Right lung (tissue), 5 donors: Measurements from ENCODE around the gene THSD4. TPM values are rescaled to one million over a fixed set of nuclear protein-coding genes. Genes with fewer than 3 reads are reported as not detected.
"Not testable (repeated sequence)": the region's sequence is repeated elsewhere in the genome, so short reads cannot be mapped to it uniquely, and the experiment has no call there.

Experiments
- DNase-seq, 2 donors: peaks; one replicate each; pipeline ENCODE4 v3.0.0-alpha.2; 2013
- polyA plus RNA-seq, 5 donors: library from polyadenylated mRNA; unstranded; fragments of 120-200 nt; gene quantifications; one replicate each; pipeline versions ENCODE4 v1.2.1 to v1.2.3, GENCODE V29; 2013; ENCODE audit warnings: inconsistent platforms in 1 of 5, low replicate concordance in 1 of 5; ENCODE audit not compliant: insufficient read length in 5 of 5, insufficient read depth in 1 of 5

The THSD4 gene
- polyA plus RNA-seq, 5 donors, result 14.0 to 27.2 (median 17.1) TPM

DNA sequence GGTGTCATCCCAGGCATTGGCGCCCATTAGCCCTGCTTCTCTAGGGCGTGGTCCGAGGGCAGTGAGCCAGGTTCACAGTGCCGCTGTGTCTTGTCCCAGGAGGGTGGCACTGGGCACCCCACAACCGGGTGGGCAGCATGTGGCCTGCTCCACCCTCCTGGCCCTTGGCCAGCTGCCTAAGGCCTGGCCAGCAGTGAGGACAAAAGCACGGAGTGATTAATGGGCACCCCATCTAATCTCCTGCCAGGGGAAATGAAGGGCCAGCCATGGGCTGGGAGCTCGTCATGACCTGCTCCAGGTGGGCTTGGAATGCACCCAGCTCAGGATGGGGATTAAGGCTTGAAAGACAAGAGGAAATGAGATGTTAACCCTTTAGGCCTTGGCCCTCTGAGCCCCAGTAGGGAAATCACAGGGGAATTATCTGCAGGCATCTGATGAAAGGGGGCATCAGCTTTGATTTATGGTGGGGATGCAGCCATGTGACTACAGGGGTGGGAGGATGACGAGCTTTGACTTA, 5.2 kb downstream of the THSD4 start:
- DNase-seq, result no peak

DNA sequence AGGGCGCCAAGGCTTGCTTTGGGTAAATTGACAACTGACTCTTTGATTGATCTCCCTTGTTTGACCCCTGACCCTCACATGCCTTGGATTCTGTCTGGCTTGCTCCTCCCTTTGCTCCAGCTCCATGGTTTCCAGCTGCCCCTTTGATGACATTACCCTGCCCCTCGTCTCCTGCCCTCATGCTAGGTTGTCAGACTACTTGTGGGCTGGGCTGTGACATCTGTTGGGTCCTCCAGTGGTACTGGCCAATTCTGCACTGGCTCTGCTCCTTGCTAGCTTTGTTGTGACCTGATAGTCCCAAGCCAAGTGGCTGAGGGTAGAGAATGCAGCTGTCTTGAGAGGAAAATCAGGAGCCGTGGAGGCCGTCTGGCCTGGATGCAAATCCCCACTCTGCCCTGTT, 6.2 kb downstream of the THSD4 start:
- no peak for DNase-seq

DNA sequence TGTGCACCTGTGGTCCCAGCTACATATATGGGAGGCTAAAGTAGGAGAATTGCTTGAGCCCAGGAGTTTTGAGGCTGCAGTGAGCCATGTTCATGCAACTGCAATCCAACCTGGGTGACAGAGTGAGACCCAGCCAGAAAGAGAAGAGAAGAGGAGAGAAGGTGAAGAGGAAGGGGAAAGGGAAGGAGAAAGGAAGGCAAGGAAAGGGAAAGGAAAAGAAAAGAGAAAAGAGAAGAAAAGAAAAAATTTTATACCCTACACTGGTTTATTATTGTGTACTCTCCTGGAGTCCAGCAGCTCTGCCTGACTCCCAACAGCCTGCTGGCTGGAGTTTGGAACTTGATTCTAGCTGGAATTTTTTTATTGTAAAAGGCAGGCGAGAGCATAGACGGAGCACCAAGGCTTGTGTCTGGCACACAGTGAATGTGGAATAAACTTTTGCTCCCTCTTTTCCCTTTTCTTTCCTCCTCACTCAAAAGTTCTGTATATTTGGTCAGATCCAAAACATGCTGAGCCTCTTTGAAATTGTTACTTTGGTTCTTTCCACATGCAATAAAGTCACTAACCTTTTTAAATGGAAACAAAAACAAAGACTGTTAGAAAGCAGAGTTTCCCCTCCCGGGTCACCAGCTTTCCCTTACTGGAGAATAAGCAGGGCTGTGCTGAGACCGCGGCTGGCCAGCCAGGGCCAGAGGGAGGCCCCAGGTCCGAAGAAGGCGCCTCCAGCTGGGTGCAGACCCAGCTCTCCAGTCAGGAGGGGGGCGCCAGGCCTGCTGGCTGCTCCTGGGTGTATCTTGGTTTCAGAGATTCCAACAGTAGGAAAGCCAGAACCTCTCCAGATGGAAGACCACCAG, 9.9 kb downstream of the THSD4 start:
- DNase-seq, result no peak

DNA sequence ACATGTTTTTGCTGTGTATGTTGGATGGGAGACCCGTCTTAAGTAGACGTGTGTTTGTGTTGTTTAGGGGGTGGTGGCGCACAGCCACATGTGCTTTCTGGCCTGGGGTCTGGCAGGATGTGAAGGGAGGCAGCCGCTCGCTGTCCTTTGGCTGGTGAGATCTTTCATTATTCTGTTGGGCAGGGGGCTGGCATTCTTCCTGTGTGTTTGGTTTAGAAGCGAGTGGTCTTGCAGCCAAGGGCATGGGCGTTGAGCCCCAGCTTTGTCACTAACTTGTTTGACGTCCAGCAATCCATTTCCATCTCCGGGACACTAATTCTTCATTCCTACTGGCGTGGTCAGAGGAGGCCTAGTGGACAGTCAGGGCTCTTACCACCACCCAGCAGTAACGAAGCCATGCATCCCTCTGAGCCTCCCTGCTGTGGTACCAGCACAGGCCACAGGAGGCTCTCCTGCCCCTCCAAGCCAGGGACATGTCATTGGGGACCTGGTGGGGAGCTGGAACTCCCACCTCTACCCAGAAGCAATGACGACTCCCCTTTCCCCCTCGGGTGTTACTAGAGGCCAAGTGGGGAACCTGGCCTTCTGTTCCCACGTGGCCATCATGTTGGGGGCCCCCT, 10.7 kb downstream of the THSD4 start:
- DNase-seq, result no peak

DNA sequence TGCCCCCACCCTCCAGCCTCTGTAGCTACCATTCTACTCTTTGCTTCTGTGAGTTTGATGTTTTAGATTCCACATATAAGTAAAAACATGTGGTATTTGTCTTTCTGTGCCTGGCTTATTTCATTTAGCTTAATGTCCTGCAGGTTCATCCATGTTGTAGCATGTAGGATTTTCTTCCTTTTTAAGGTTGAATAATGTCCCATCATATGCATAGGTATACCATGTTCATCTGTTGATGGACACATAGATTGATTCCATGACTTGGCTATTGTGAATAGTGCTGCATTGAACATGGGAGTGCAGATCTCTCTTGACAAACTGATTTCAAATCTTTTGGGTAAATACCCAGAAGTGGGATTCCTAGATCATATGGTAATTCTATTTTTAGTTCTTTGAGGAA, 11.8 kb downstream of the THSD4 start:
- DNase-seq, result no peak

DNA sequence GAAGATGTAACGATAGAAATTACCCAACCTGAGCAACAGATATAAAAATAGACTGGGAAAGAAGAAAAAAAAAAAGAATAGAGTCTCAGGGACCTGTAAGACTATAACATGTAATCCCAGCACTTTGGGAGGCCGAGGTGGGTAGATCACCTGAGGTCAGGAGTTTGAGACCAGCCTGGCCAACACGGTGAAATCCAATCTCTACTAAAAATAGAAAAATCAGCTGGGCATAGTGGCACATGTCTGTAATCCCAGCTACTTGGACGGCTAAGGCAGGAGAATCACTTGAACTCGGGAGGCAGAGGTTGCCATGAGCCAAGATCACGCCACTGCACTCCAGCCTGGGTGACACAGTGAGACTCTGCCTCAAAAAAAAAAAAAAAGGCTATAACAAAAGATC, 12.9 kb downstream of the THSD4 start:
- not testable (repeated sequence) for DNase-seq

DNA sequence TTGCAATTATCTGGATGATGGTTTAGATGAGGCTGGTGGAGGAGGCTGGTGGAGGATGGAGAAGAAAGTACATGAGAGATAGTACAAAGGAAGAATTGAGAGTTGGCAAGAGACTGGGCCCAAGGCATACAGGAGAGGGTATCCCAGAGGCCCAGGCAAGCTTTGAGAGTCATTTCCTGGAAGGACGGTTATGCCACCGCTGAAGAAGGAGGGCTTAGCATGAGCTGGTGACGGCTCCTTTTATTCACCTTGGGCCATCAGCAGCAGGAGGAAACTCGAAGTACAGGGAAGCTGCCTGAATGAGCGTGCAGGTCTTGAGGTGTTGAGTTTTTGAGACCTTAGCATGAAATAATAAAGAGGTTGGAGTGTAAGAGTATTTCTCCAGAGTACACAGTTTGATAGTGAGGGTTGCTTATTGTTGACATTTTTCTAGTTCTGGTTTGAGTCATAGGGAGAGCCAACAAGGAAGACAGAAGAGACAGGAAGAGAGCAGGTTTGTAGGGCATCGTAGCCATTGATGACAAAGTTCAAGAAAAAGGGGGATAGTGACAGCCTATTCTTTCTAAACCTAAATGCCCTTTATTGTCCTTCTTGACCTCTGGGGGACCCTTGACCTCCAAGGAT, 13.8 kb downstream of the THSD4 start:
- DNase-seq, result no peak

DNA sequence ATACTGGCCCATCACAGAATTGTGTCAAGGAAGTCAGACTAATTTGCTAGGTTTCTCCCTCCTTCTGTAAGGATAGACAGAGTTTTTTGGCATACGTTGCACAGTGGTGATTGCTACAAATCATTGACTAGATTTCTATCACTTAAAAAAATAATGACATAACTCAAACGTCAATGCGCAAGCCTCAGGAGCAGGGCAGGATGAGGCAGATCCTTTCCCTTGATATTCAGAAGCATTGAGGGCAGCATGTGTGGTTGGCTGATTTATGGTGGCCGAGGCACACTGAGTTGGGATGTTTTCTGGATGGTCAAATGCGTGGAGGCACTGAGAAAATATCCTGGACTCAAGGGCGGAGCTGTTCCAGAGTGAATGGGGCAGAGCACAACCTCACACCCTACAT, 14.4 kb downstream of the THSD4 start:
- DNase-seq, result no peak

DNA sequence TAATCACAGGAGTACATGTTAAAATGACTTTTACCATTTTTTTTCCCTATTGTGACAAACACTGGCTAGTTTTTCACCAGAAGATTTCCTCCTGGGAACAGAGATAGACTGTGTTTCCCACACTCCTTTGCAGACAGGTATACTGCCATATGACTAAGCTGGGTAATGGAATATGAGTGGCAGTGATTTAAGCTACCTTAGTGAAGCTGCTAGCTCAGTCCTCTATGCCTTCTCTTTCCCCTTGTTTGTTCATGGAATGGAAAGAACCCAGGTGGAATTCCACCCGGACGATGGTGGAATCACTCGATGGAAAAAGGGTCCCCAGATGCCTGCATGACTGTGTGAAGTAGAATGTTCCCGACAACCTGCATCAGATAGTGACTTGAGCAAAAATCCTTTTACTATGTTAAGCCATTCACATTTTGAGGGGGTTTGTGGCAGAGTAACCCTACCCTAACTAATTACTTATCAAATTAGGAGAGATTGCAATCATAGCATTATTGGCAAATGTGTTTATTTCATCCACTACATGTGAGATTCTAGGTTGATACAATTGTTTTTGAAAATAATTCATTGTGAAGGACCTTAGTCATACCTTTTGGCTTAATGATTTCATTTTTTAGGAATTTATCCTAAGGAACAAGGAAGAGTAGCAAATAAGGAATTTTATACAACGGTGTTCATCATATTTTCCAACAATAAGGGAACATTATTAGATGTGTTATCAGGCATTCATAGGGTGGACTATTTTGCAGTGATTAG, 16.5 kb downstream of the THSD4 start:
- DNase-seq, result no peak

DNA sequence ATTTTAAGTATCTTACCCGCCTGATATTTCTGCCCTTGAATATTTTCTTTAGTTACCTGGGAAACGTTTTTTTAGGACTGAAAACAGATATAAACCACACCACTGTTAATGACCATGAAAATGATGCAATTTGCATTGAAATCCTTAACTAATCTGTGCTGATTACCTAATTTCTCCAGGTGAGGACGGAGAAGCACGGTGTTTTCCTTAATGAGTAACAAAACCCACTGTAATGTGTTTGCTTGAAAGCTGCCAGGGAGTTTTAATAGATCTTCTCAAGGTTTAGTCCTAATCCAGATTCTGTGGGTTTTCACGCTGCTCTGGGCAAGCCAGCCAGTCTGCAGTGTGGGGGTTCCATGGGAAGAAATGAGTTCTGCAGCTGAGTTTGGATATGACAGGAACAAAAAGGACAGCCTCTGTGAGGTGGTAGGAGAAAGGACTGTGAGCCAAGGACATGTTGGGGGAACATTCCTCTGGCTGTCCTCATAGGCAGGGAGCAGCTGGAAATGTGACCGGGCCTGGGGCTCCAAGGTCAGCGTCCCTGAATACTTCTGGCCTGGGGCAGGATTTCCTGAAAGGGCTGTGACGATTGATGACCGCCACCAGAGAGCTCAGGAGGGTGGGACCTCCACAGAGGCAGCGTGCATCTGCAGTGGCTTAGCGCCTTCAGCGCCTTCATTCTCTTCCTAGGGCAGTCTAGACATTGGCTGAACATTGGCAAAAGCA, 18.6 kb downstream of the THSD4 start:
- DNase-seq, result no peak

DNA sequence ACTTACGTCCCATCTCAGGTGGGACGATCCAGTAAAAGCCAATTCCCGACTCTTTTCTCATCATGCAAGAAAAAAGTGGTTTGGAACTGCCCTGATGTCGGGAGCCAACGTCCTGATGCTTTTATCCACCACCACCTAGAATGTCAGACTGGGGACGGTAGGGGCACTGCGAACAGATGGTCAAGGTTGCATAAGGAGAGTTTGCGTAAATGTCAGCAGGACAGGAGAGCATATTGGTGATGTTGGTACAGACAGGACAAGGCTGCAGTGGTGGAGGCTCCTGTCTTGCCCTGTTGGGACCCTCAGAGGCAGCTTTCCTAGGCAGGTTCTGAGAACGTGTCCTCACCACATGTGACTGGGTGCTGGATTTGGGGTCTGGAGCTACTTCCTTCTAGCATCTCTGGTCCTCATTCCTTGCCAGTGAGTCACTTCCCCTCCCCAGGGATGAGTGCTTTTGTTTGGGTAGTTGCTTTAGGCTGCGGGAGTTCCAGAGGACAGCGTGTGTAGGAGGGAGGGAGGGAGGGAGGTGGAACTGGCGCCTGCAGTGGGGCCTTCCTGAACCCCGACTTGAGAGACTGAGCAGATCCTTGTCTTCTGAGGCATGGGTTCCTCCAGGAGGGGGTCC, 21.0 kb downstream of the THSD4 start:
- no peak for DNase-seq

DNA sequence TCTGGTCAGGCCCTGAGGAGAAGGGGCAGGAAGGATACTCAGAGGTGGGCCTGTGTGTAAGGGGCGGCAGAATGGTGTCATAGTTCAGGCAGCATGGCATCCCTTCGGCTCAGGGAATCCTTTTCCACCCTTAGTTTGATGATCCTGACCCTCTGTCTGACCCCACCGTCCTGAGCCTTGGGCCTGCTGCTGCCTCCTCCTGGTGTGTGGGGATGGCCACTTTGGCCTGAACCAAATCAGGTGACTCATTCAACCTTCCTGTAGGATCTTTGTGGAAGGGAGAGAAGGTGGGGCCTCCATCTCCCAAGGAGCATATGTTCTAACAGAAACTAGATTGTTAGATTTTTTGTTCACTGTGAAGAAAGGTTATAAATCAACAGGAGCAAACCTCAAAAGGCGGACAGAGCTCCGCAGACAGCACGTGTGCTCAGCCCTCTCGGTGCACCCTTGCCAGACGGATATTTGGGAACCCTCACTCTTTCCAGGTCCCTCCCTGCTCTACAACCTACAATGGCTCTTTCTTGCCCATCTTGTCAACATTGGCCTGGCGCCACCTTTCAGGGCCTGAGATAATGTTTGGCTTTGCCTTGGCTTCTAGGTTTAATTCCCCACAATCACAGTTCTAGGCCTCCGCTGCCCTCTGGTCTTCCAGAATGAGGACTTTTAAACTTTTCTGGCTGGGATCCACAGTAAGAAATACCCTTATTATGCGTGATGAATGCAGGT, 21.7 kb downstream of the THSD4 start:
- DNase-seq, result no peak

DNA sequence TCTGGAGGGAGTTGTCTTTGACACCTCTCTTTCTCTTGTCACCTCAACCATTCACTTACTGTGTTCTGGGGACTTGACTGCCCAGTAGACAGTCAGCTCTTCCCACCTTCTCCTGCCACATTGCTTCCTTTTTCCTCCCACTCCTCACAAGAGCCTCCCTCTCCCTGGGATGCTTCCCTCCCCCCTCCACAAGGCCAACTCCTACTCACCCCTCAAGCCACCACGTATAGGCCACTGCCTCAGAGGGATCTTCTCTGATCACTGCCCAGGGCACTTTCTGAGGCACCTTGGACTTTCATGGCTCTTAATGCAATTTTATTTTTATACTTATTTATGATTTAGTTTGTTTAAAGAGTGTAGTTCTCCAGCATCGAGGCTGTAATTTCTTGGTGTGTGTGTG, 23.2 kb downstream of the THSD4 start:
- no peak for DNase-seq

DNA sequence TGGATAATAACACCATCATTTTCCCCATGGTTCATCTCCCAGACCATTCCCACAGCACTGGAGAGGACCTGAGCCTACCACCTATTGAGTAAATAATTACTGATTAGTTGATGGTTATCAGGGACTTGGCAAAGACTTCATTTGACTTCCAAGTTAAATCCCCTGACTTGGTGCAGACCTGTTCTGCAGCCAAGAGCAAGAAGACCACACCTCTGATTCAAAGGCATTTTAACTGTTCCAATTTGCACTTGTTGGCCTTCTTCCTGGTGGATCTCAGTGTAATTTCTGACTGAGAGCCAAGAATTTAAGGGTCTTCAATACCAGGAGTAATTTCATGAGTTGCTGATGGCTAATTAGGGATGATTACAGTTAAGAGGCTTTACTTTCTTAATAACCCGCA, 24.0 kb downstream of the THSD4 start:
- no peak for DNase-seq

DNA sequence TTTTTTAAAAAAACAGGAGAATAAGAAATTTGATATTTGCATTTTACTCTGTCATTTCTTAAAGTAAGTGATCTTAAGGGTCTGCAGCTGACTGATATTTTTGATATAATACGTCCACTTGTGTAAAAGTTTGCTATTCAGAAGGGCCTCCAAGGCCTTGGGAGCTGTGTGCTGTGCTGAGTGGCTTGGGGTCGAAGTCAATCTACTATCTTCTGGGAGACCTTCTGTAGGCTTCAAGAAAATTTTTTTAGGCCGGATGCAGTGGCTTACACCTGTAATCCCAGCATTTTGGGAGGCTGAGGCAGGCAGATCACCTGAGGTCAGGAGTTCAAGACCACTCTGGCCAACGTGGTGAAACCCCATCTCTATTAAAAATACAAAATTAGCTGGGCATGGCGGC, 26.3 kb downstream of the THSD4 start:
- no peak for DNase-seq

DNA sequence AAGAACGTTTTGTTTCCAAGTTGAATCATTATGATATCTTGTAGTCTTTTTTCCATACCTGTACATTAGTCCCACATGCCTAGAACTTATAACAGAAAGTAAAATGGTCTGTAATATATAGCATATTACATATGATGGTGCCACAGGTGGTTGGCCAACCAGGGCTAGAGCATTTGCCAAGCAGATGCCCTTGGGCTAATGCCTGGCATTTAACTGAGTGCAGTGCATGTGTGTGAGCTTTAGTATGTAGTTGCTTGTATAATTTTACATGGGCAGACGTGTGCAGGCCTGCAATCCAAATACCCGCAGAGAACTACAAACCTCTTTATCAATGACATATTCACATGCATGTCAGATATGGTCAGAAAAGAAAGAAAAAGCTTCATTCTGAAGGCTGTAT, 27.5 kb downstream of the THSD4 start:
- DNase-seq, result no peak

DNA sequence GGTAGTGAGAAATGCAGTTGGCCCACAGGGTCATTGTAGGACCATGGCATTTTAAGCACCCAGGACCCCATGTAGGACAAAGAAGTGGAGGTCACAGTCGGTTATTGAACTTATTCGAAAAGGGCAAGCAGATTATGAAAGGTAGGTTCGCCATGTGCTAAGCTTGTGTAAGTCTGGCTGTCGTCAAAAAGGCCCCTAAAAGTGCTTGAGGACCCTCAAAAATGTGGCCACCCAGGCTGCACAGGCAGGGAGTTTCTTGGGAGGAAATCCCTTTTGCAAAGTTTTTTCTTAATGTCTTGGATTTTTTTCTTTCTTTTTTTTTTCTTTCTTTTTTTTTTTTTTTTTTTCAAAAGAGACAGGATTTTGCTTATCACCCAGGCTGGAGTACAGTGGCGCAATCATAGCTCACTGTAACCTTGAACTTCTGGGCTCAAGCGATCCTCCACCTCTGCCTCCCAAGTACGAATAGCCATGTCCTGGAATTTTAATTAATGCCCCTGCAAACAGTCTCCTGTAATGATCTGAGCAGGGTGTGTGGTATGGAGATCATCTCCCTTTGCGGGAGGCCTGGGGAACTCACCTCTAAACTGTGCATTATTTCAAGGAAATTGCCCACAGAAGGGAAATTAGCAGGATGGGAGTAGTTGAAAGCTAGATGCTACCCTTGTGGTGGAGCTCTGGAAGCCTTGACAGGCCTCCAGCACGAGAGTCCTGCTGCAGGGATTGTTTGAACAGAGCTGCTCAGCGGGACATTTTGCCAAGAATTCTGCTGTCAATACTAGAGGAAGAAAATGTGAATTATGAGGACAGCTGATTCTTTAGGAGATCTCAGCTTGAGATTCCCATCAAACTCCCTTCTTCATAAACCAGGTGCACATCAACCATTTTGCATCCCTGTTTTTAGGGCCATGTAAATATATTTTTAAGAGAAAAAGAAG, 28.4 kb downstream of the THSD4 start:
- no peak for DNase-seq

DNA sequence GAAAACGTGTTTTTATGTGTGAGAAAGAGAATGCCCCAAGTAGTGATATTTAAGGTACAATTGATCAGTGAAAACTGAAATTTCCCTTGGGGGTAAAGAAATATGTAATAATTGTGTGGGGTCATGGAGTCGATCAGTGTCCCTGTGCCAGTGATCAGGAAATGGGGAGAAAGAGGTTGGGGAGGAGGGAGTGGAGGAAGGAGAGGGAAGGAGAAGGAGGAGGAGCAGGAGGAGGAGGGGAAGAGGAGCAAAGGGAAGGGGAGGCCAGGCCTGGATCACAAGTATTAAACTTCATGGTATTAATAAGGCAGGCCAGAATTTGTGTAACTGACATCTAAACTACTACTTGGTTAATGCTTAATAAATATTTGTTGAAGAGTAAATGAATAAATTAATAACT, 30.4 kb downstream of the THSD4 start:
- no peak for DNase-seq

DNA sequence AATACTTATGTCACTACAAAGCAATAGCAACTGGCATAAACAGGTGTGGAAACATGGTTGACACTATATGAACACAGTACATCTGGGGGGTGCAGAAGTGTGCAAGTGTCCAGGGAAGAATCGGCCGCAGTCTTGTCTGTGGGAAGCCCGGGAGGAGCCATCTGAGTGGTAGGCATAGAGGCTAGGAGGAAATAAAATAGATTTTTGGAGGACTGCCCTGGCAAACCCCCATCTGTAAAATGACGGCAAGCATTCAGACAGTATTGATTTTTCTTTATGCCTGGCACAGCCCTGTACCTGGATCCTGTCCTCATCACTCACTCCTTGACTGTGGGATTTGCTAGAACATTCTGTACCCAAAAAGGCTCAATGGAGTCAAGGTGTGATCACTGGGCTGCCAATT, 31.3 kb downstream of the THSD4 start:
- no peak for DNase-seq
